WTC11 (cell line): Measurements from ENCODE around the gene KCNG2.

Experiments used
- CREB1 ChIP-seq: sonication (generic); formaldehyde crosslinking; IDR thresholded peaks from 2 replicates; pipeline ENCODE4 v1.8.0; 2023; ENCODE audit warnings: mild to moderate bottlenecking, missing genetic modification reagents
- HMGA2 ChIP-seq: fragments of 250-450 bp; sonication (Bioruptor Pico); IDR thresholded peaks from 2 replicates; pipeline ENCODE4 v1.4.0; 2021; ENCODE audit warnings: mild to moderate bottlenecking, moderate library complexity
- NFYB ChIP-seq: sonication (generic); formaldehyde crosslinking; conservative IDR thresholded peaks from 2 replicates; pipeline ENCODE4 v1.8.0; 2022; ENCODE audit warnings: low read depth, missing genetic modification reagents
- TCF7 ChIP-seq: sonication (generic); formaldehyde crosslinking; IDR thresholded peaks from 2 replicates; pipeline ENCODE4 v1.8.0; 2022; ENCODE audit warnings: mild to moderate bottlenecking, low read depth, missing genetic modification reagents, moderate library complexity
- TEAD4 ChIP-seq: sonication (generic); formaldehyde crosslinking; IDR thresholded peaks from 2 replicates; pipeline ENCODE4 v1.8.0; 2022; ENCODE audit warnings: mild to moderate bottlenecking, missing genetic modification reagents
- TP53 ChIP-seq: sonication (generic); formaldehyde crosslinking; IDR thresholded peaks from 2 replicates; pipeline ENCODE4 v1.8.1; 2023; ENCODE audit warnings: mild to moderate bottlenecking, missing genetic modification reagents
- ZNF121 ChIP-seq: sonication (generic); formaldehyde crosslinking; IDR thresholded peaks from 2 replicates; pipeline ENCODE4 v1.8.0; 2023; ENCODE audit warnings: missing genetic modification reagents
- TF ChIP-seq, protein P1 (sequence below): fragments of 200-600 bp; IDR thresholded peaks from 2 replicates; pipeline ENCODE4 v1.8.0; 2022; ENCODE audit warnings: antibody characterized with exemption
- TF ChIP-seq, protein P2 (sequence below): sonication (generic); formaldehyde crosslinking; IDR thresholded peaks from 2 replicates; pipeline ENCODE4 v1.8.0; 2022; ENCODE audit warnings: mild to moderate bottlenecking, missing genetic modification reagents
- TF ChIP-seq, protein P3 (sequence below): sonication (generic); formaldehyde crosslinking; IDR thresholded peaks from 2 replicates; pipeline ENCODE4 v1.8.1; 2023; ENCODE audit warnings: mild to moderate bottlenecking, missing genetic modification reagents, borderline replicate concordance
- TF ChIP-seq, protein P4 (sequence below): sonication (generic); formaldehyde crosslinking; IDR thresholded peaks from 2 replicates; pipeline ENCODE4 v1.8.1; 2022; ENCODE audit warnings: missing genetic modification reagents, borderline replicate concordance
- TF ChIP-seq, protein P5 (sequence below): sonication (generic); formaldehyde crosslinking; conservative IDR thresholded peaks from 2 replicates; pipeline ENCODE4 v1.8.1; 2023; ENCODE audit warnings: mild to moderate bottlenecking, low read depth, missing genetic modification reagents, moderate library complexity
- TF ChIP-seq, protein P6 (sequence below): fragments of 250-450 bp; sonication (Bioruptor Pico); conservative IDR thresholded peaks from 2 replicates; pipeline ENCODE4 v1.9.0; 2021; ENCODE audit warnings: mild to moderate bottlenecking
- TF ChIP-seq, protein P7 (sequence below): fragments of 250-450 bp; sonication (Bioruptor Pico); IDR thresholded peaks from 2 replicates; pipeline ENCODE4 v1.9.0; 2021; ENCODE audit warnings: mild to moderate bottlenecking

GRCh38 chr18:79754022-79754761 is 43.5 kb upstream of the KCNG2 start:
- TF ChIP-seq CREB1 (no peak), TP53 (no peak), TCF7 (CRISPR knock-in tag) (no peak), ZNF121 (CRISPR knock-in tag) (no peak), NFYB (CRISPR knock-in tag) (no peak), TEAD4 (CRISPR knock-in tag) (no peak), HMGA2 (CRISPR knock-in tag) (no peak)
- TF ChIP-seq, protein P1, sequence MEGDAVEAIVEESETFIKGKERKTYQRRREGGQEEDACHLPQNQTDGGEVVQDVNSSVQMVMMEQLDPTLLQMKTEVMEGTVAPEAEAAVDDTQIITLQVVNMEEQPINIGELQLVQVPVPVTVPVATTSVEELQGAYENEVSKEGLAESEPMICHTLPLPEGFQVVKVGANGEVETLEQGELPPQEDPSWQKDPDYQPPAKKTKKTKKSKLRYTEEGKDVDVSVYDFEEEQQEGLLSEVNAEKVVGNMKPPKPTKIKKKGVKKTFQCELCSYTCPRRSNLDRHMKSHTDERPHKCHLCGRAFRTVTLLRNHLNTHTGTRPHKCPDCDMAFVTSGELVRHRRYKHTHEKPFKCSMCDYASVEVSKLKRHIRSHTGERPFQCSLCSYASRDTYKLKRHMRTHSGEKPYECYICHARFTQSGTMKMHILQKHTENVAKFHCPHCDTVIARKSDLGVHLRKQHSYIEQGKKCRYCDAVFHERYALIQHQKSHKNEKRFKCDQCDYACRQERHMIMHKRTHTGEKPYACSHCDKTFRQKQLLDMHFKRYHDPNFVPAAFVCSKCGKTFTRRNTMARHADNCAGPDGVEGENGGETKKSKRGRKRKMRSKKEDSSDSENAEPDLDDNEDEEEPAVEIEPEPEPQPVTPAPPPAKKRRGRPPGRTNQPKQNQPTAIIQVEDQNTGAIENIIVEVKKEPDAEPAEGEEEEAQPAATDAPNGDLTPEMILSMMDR: no peak
- TF ChIP-seq, protein P2, sequence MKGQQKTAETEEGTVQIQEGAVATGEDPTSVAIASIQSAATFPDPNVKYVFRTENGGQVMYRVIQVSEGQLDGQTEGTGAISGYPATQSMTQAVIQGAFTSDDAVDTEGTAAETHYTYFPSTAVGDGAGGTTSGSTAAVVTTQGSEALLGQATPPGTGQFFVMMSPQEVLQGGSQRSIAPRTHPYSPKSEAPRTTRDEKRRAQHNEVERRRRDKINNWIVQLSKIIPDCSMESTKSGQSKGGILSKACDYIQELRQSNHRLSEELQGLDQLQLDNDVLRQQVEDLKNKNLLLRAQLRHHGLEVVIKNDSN (CRISPR knock-in tag): no peak
- TF ChIP-seq, protein P3, sequence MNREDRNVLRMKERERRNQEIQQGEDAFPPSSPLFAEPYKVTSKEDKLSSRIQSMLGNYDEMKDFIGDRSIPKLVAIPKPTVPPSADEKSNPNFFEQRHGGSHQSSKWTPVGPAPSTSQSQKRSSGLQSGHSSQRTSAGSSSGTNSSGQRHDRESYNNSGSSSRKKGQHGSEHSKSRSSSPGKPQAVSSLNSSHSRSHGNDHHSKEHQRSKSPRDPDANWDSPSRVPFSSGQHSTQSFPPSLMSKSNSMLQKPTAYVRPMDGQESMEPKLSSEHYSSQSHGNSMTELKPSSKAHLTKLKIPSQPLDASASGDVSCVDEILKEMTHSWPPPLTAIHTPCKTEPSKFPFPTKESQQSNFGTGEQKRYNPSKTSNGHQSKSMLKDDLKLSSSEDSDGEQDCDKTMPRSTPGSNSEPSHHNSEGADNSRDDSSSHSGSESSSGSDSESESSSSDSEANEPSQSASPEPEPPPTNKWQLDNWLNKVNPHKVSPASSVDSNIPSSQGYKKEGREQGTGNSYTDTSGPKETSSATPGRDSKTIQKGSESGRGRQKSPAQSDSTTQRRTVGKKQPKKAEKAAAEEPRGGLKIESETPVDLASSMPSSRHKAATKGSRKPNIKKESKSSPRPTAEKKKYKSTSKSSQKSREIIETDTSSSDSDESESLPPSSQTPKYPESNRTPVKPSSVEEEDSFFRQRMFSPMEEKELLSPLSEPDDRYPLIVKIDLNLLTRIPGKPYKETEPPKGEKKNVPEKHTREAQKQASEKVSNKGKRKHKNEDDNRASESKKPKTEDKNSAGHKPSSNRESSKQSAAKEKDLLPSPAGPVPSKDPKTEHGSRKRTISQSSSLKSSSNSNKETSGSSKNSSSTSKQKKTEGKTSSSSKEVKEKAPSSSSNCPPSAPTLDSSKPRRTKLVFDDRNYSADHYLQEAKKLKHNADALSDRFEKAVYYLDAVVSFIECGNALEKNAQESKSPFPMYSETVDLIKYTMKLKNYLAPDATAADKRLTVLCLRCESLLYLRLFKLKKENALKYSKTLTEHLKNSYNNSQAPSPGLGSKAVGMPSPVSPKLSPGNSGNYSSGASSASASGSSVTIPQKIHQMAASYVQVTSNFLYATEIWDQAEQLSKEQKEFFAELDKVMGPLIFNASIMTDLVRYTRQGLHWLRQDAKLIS (CRISPR knock-in tag): no peak
- TF ChIP-seq, protein P4, sequence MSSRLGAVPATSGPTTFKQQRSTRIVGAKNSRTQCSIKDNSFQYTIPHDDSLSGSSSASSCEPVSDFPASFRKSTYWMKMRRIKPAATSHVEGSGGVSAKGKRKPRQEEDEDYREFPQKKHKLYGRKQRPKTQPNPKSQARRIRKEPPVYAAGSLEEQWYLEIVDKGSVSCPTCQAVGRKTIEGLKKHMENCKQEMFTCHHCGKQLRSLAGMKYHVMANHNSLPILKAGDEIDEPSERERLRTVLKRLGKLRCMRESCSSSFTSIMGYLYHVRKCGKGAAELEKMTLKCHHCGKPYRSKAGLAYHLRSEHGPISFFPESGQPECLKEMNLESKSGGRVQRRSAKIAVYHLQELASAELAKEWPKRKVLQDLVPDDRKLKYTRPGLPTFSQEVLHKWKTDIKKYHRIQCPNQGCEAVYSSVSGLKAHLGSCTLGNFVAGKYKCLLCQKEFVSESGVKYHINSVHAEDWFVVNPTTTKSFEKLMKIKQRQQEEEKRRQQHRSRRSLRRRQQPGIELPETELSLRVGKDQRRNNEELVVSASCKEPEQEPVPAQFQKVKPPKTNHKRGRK: no peak
- TF ChIP-seq, protein P5, sequence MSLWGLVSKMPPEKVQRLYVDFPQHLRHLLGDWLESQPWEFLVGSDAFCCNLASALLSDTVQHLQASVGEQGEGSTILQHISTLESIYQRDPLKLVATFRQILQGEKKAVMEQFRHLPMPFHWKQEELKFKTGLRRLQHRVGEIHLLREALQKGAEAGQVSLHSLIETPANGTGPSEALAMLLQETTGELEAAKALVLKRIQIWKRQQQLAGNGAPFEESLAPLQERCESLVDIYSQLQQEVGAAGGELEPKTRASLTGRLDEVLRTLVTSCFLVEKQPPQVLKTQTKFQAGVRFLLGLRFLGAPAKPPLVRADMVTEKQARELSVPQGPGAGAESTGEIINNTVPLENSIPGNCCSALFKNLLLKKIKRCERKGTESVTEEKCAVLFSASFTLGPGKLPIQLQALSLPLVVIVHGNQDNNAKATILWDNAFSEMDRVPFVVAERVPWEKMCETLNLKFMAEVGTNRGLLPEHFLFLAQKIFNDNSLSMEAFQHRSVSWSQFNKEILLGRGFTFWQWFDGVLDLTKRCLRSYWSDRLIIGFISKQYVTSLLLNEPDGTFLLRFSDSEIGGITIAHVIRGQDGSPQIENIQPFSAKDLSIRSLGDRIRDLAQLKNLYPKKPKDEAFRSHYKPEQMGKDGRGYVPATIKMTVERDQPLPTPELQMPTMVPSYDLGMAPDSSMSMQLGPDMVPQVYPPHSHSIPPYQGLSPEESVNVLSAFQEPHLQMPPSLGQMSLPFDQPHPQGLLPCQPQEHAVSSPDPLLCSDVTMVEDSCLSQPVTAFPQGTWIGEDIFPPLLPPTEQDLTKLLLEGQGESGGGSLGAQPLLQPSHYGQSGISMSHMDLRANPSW (CRISPR knock-in tag): no peak
- TF ChIP-seq, protein P6, sequence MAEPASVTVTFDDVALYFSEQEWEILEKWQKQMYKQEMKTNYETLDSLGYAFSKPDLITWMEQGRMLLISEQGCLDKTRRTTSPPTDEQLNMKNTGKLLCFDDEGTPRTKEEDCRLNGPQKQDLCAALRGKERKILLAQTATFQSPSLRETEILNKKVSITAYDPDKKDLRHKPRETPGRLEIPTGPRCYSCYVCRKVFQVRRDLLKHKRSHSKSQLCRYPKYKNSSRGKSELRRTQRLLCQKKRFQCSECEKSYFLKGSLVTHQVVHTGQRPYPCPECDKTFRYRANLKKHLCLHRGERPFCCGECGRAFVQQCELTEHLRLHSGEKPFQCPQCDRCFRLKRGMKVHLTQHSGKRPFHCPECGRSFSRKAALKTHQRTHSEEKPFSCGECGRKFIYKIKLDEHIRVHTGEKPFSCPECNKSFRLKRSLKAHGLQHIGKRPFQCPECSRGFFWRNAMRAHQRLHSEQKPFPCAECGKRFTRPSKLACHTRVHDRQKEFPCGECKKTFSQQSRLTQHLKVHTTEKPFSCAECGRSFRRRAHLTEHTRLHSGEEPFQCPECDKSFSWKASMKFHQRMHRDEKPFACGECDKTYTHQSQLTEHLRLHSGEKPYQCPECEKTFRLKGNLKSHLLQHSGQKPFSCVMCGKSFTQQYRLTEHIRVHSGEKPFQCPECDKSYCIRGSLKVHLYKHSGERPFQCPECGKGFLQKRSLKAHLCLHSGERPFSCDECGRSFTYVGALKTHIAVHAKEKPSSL (CRISPR knock-in tag): no peak
- TF ChIP-seq, protein P7, sequence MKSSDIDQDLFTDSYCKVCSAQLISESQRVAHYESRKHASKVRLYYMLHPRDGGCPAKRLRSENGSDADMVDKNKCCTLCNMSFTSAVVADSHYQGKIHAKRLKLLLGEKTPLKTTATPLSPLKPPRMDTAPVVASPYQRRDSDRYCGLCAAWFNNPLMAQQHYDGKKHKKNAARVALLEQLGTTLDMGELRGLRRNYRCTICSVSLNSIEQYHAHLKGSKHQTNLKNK (CRISPR knock-in tag): no peak
